ENCODE measurements around the gene FSIP2.

The FSIP2 gene

DNA sequence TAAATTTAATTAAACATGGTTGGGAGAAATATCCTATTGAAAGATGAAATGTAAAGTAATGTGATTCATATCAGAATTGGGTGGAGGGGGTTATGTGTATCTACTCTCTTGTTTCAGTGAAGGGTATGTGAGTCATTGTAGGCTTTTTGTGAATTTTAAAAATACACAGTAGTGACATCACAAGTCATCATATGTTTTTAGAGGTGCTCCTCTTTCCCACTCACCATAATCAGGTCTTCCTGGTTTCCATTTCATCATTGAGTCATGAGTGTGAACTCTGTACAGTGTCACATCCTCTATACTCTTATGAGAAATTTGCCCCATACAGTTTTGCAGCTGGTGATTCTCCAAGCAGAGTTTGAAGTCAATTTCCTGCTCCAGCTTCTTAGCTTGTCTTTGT, 18.8 kb downstream of the FSIP2 start:
- TF ChIP-seq FOXP2 (optimal IDR thresholded peaks at IDR 0.05; ENCODE audit: control extremely low read depth, extremely low read length, insufficient read depth) (no peak), POLR2AphosphoS5 (IDR thresholded peaks at IDR 0.05; ENCODE audit: borderline replicate concordance, low read depth, low read length) (no peak), EZH2 (IDR thresholded peaks at IDR 0.05) (no peak)
- no peaks in the 10 kb centered on the region for H3K36me3 ChIP-seq (ENCODE audit: insufficient read depth, low read length)
- DNase-seq (ENCODE audit: low read depth, low spot score), result no peak
- no peak overlapping the region for H3K4me3 ChIP-seq
- H3K9me3 ChIP-seq (ENCODE audit: low read depth, low read length), result no peaks in the 10 kb centered on the region
- no peak overlapping the region for H3K27ac ChIP-seq
- H3K9ac ChIP-seq (ENCODE audit: insufficient read length), result no peak overlapping the region

- Histone ChIP-seq H3K36me3 (ENCODE audit: insufficient read depth, low read length) (no peaks in the 10 kb centered on the region), H3K9ac (ENCODE audit: insufficient read length) (no peak overlapping the region), H3K9me3 (ENCODE audit: low read depth, low read length) (no peaks in the 10 kb centered on the region), H3K27ac (no peak overlapping the region), H3K4me3 (no peak overlapping the region)
- no peak for TF ChIP-seq POLR2AphosphoS5 (IDR thresholded peaks at IDR 0.05; ENCODE audit: borderline replicate concordance, low read depth, low read length)
- TF ChIP-seq EZH2 (IDR thresholded peaks at IDR 0.05), result no peak
- TF ChIP-seq FOXP2 (optimal IDR thresholded peaks at IDR 0.05; ENCODE audit: control extremely low read depth, extremely low read length, insufficient read depth), result no peak
- no peak for DNase-seq (ENCODE audit: low read depth, low spot score)
Observed at GRCh38 chr2:185771396-185771795, 32.8 kb downstream of the FSIP2 start.

DNA sequence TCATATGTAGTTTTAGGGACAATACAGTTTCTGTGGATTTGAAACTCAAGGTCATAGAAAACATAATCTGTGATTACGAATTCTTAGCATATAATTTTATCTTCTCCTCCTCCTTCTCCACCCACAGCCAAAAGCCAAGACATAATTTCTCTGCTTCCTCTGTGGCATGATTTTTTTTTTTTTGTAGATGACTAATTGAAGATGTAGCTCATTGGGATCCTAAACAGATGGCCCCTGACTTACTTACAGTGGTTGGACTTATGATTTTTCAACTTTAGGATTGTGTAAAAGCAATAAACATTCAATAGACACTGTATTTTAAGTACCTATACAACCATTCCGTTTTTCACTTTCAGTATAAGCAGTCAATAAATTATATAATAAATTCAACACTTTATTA, 42.3 kb downstream of the FSIP2 start:
- no peak for TF ChIP-seq POLR2AphosphoS5 (IDR thresholded peaks at IDR 0.05; ENCODE audit: borderline replicate concordance, low read depth, low read length)
- TF ChIP-seq FOXP2 (optimal IDR thresholded peaks at IDR 0.05; ENCODE audit: control extremely low read depth, extremely low read length, insufficient read depth), result no peak
- no peak for TF ChIP-seq EZH2 (IDR thresholded peaks at IDR 0.05)
- Histone ChIP-seq H3K9ac (ENCODE audit: insufficient read length) (no peak overlapping the region), H3K36me3 (ENCODE audit: insufficient read depth, low read length) (no peaks in the 10 kb centered on the region), H3K9me3 (ENCODE audit: low read depth, low read length) (no peaks in the 10 kb centered on the region), H3K4me3 (no peak overlapping the region), H3K27ac (no peak overlapping the region)
- DNase-seq (ENCODE audit: low read depth, low spot score), result no peak

DNA sequence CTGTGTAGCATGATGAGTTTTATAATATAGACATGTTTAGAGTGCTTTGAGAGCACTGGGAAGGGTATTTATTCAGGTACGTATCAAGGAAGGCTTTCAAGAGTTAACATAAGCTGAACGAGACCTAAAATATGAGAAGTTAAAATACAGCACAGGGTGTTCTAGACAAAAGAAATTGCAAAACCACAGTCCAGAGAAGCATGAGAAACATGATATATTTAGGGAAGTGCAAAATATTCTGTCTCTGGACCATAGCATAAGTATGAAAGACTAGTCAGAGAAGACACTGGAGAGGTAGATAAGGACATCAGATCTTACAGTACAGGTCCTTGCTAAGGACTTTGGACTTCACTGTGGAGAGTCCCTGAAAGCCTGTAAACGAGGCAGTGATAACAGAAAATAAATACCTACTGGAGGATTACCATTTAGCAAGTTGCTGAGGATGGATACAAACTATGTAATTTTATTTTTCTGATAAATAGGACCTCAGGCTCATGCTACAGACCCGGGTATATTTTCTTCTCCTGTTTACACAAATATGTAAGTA, 43.7 kb downstream of the FSIP2 start:
- no peak for DNase-seq (ENCODE audit: low read depth, low spot score)
- Histone ChIP-seq H3K9ac (ENCODE audit: insufficient read length) (no peak overlapping the region), H3K9me3 (ENCODE audit: low read depth, low read length) (no peaks in the 10 kb centered on the region), H3K27ac (no peak overlapping the region), H3K4me3 (no peak overlapping the region), H3K36me3 (ENCODE audit: insufficient read depth, low read length) (no peaks in the 10 kb centered on the region)
- no peak for TF ChIP-seq FOXP2 (optimal IDR thresholded peaks at IDR 0.05; ENCODE audit: control extremely low read depth, extremely low read length, insufficient read depth)
- TF ChIP-seq POLR2AphosphoS5 (IDR thresholded peaks at IDR 0.05; ENCODE audit: borderline replicate concordance, low read depth, low read length), result no peak
- TF ChIP-seq EZH2 (IDR thresholded peaks at IDR 0.05), result no peak

- H3K9me3 ChIP-seq (ENCODE audit: low read depth, low read length), result no peaks in the 10 kb centered on the region
- no peak overlapping the region for H3K4me3 ChIP-seq
- no peak for DNase-seq (ENCODE audit: low read depth, low spot score)
- no peak overlapping the region for H3K27ac ChIP-seq
- no peak overlapping the region for H3K9ac ChIP-seq (ENCODE audit: insufficient read length)
- no peak for TF ChIP-seq POLR2AphosphoS5 (IDR thresholded peaks at IDR 0.05; ENCODE audit: borderline replicate concordance, low read depth, low read length)
- TF ChIP-seq EZH2 (IDR thresholded peaks at IDR 0.05), result no peak
- TF ChIP-seq FOXP2 (optimal IDR thresholded peaks at IDR 0.05; ENCODE audit: control extremely low read depth, extremely low read length, insufficient read depth), result no peak
- no peaks in the 10 kb centered on the region for H3K36me3 ChIP-seq (ENCODE audit: insufficient read depth, low read length)
Observed at GRCh38 chr2:185785156-185785555, 46.6 kb downstream of the FSIP2 start.

- Histone ChIP-seq H3K9me3 (ENCODE audit: low read depth, low read length) (no peaks in the 10 kb centered on the region), H3K27ac (no peak overlapping the region), H3K9ac (ENCODE audit: insufficient read length) (no peak overlapping the region), H3K4me3 (no peak overlapping the region), H3K36me3 (ENCODE audit: insufficient read depth, low read length) (no peaks in the 10 kb centered on the region)
- no peak for TF ChIP-seq EZH2 (IDR thresholded peaks at IDR 0.05)
- TF ChIP-seq FOXP2 (optimal IDR thresholded peaks at IDR 0.05; ENCODE audit: control extremely low read depth, extremely low read length, insufficient read depth), result no peak
- no peak for TF ChIP-seq POLR2AphosphoS5 (IDR thresholded peaks at IDR 0.05; ENCODE audit: borderline replicate concordance, low read depth, low read length)
- DNase-seq (ENCODE audit: low read depth, low spot score), result no peak
Observed at GRCh38 chr2:185785851-185786473, 47.4 kb downstream of the FSIP2 start.

GRCh38 chr2:185787227-185788145, 48.9 kb downstream of the FSIP2 start:
- no peak for DNase-seq (ENCODE audit: low read depth, low spot score)
- Histone ChIP-seq H3K36me3 (ENCODE audit: insufficient read depth, low read length) (no peaks in the 10 kb centered on the region), H3K4me3 (no peak overlapping the region), H3K27ac (no peak overlapping the region), H3K9me3 (ENCODE audit: low read depth, low read length) (no peaks in the 10 kb centered on the region), H3K9ac (ENCODE audit: insufficient read length) (no peak overlapping the region)
- no peak for TF ChIP-seq FOXP2 (optimal IDR thresholded peaks at IDR 0.05; ENCODE audit: control extremely low read depth, extremely low read length, insufficient read depth)
- no peak for TF ChIP-seq POLR2AphosphoS5 (IDR thresholded peaks at IDR 0.05; ENCODE audit: borderline replicate concordance, low read depth, low read length)
- TF ChIP-seq EZH2 (IDR thresholded peaks at IDR 0.05), result no peak

DNA sequence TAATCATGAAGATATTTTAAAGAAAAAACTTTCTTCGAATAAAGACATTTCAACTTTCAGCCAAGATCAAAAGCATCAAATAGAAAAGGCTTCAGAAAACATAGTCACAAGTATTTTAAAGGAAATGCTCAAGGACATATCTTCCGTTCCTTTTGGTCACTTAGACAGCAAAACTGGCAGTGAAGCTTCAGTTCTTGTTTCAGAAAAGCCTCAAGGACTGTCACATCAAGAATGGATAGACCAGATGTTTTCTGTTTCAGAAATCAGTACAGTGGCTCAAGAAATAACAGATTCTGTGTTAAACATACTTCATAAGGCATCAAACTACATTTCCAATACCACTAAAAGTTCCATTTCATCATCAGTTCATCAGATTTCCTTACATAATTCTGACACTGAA, 51.8 kb downstream of the FSIP2 start:
- DNase-seq (ENCODE audit: low read depth, low spot score), result no peak
- Histone ChIP-seq H3K4me3 (no peak overlapping the region), H3K9me3 (ENCODE audit: low read depth, low read length) (no peaks in the 10 kb centered on the region), H3K9ac (ENCODE audit: insufficient read length) (no peak overlapping the region), H3K36me3 (ENCODE audit: insufficient read depth, low read length) (no peaks in the 10 kb centered on the region), H3K27ac (no peak overlapping the region)
- TF ChIP-seq FOXP2 (optimal IDR thresholded peaks at IDR 0.05; ENCODE audit: control extremely low read depth, extremely low read length, insufficient read depth), result no peak
- no peak for TF ChIP-seq EZH2 (IDR thresholded peaks at IDR 0.05)
- no peak for TF ChIP-seq POLR2AphosphoS5 (IDR thresholded peaks at IDR 0.05; ENCODE audit: borderline replicate concordance, low read depth, low read length)

Data from SK-N-MC (cell line).